CD4-positive, alpha-beta T cell treated with Interleukin-12 subunit alpha and Interleukin-12 subunit beta, for 1 hour (primary cell): ENCODE results near the gene NPAS2.

Source experiments
- DNase-seq: peaks from one replicate; pipeline ENCODE4 v3.0.0-alpha.2; 2020

NPAS2 gene

GRCh38 chr2:100974712-100975520 lies 155.0 kb downstream of the NPAS2 start:
- no peak for DNase-seq

- DNase-seq, result no peak
Observed at GRCh38 chr2:100975521-100975785, 155.5 kb downstream of the NPAS2 start.

GRCh38 chr2:100976061-100976460 lies 156.1 kb downstream of the NPAS2 start:
- DNase-seq, result no peak

- no peak for DNase-seq
Observed at GRCh38 chr2:100976645-100977391, 156.9 kb downstream of the NPAS2 start.

GRCh38 chr2:100977511-100977910 lies 157.6 kb downstream of the NPAS2 start:
- no peak for DNase-seq

GRCh38 chr2:100978582-100979191 lies 158.7 kb downstream of the NPAS2 start:
- DNase-seq, result no peak

GRCh38 chr2:100980046-100980445 lies 160.1 kb downstream of the NPAS2 start:
- DNase-seq, result no peak

- no peak for DNase-seq
Observed at GRCh38 chr2:100981011-100981410, 161.1 kb downstream of the NPAS2 start.

- no peak for DNase-seq
Observed at GRCh38 chr2:100982431-100982861, 162.5 kb downstream of the NPAS2 start.

- DNase-seq, result no peak
Observed at GRCh38 chr2:100983201-100983600, 163.3 kb downstream of the NPAS2 start.

- no peak for DNase-seq
Observed at GRCh38 chr2:100983684-100984310, 163.9 kb downstream of the NPAS2 start.

GRCh38 chr2:100984892-100985307 lies 165.0 kb downstream of the NPAS2 start:
- DNase-seq, result peak; percentile 75

- no peak for DNase-seq
Observed at GRCh38 chr2:100986157-100986556, 166.2 kb downstream of the NPAS2 start.

- no peak for DNase-seq
Observed at GRCh38 chr2:100987536-100987935, 167.6 kb downstream of the NPAS2 start.

GRCh38 chr2:100987974-100988373 lies 168.0 kb downstream of the NPAS2 start:
- DNase-seq, result no peak

GRCh38 chr2:100988630-100989417 lies 168.9 kb downstream of the NPAS2 start:
- DNase-seq, result no peak

GRCh38 chr2:100989666-100990065 lies 169.7 kb downstream of the NPAS2 start:
- DNase-seq, result no peak

- no peak for DNase-seq
Observed at GRCh38 chr2:100990166-100990565, 170.2 kb downstream of the NPAS2 start.

GRCh38 chr2:100990650-100991403 lies 170.9 kb downstream of the NPAS2 start:
- DNase-seq, result no peak

GRCh38 chr2:100991404-100991773 lies 171.4 kb downstream of the NPAS2 start:
- no peak for DNase-seq

GRCh38 chr2:100992262-100992661 lies 172.3 kb downstream of the NPAS2 start:
- no peak for DNase-seq

- no peak for DNase-seq
Observed at GRCh38 chr2:100993294-100993693, 173.4 kb downstream of the NPAS2 start.
